GM12878 (cell line): Measurements from ENCODE around the gene TRPM3.

ENCODE experiments used
- CHD1 ChIP-seq: IDR thresholded peaks from 2 replicates; pipeline ENCODE4 v1.6.1; 2012; ENCODE audit warnings: low read depth, low read length, improper control_type of control experiment
- EZH2 ChIP-seq: IDR thresholded peaks from 2 replicates; pipeline ENCODE4 v1.6.1; 2012; ENCODE audit warnings: low read depth, mild to moderate bottlenecking, control low read depth, inconsistent platforms, low read length, borderline replicate concordance; ENCODE audit not compliant: control insufficient read depth
- MYC ChIP-seq: IDR thresholded peaks from 2 replicates; pipeline ENCODE4 v1.6.1; 2011; ENCODE audit warnings: mild to moderate bottlenecking, low read length, moderate library complexity, inconsistent platforms; ENCODE audit not compliant: insufficient read depth, insufficient replicate concordance, insufficient read length, severe bottlenecking
- NBN ChIP-seq: fragments of 450-650 bp; IDR thresholded peaks from 2 replicates; pipeline ENCODE4 v1.6.1; 2016
- NR2F1 ChIP-seq: fragments of 450-650 bp; conservative IDR thresholded peaks from 2 replicates; pipeline ENCODE4 v1.6.1; 2017; ENCODE audit warnings: mild to moderate bottlenecking
- REST ChIP-seq: IDR thresholded peaks from 2 replicates; pipeline ENCODE4 v1.6.1; 2012; ENCODE audit warnings: mild to moderate bottlenecking, low read depth, low read length
- SUPT20H ChIP-seq: IDR thresholded peaks from 2 replicates; pipeline ENCODE4 v1.6.1; 2011; ENCODE audit warnings: low read depth, mild to moderate bottlenecking, low read length, moderate library complexity, borderline replicate concordance; ENCODE audit not compliant: control insufficient read depth
- TCF12 ChIP-seq: IDR thresholded peaks from 2 replicates; pipeline ENCODE4 v1.6.1; 2011; ENCODE audit warnings: low read depth, mild to moderate bottlenecking, low read length
- ZZZ3 ChIP-seq: IDR thresholded peaks from 2 replicates; pipeline ENCODE4 v1.6.1; 2011; ENCODE audit warnings: low read depth; ENCODE audit not compliant: control insufficient read depth, insufficient read length

- TF ChIP-seq MYC (no peak), EZH2 (no peak), REST (no peak), NR2F1 (no peak), CHD1 (no peak), NBN (no peak), TCF12 (no peak), ZZZ3 (no peak), SUPT20H (no peak)
Observed at GRCh38 chr9:70830618-70831017, 290.8 kb downstream of the TRPM3 start.
